ENCODE results near the gene INPP5J.

INPP5J gene

GRCh38 chr22:31141551-31141950 lies 18.8 kb downstream of the INPP5J start:
- Histone ChIP-seq H3K36me3 (no peaks in the 10 kb centered on the region), H3K27me3 (peaks cover 28% of the 10 kb centered on the region), H3K4me1 (ENCODE audit: control insufficient read depth in 1 of 2, insufficient read depth in 1 of 2, low read depth in 1 of 2, low read length in 1 of 2) (peaks cover 0 to 3% of the 10 kb centered on the region in 2 experiments), H3K9me3 (no peaks in the 10 kb centered on the region), H3K4me3 (ENCODE audit: low read depth in 1 of 2, low read length in 1 of 2) (no peak overlapping the region), H3K27ac (no peak overlapping the region)
- no peak for TF ChIP-seq CTCF (IDR thresholded peaks at IDR 0.05)

DNA sequence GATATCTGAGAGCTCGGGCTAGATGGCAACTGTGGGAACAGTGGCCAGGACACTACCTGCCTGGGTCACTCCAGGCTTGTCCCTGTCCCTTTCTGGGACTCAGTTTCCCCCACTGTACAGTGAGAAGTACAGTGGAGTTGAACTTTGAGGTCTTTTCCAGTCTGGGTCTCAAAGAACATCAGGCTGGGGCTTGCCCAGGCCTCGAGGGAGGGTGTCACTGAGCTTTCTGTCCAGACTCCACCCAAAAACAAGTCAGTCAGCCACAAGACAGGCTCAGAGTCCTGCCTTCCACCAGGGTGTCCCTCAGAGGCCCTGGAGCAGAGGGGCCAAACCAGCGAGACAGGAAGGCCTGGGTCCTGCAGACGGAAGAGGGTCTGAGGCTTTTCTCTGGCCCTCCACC lies 19.5 kb downstream of the INPP5J start:
- H3K4me1 ChIP-seq (ENCODE audit: control insufficient read depth in 1 of 2, insufficient read depth in 1 of 2, low read depth in 1 of 2, low read length in 1 of 2), result peaks cover 0 to 3% of the 10 kb centered on the region in 2 experiments
- H3K27me3 ChIP-seq, result peaks cover 28% of the 10 kb centered on the region
- H3K27ac ChIP-seq, result no peak overlapping the region
- H3K4me3 ChIP-seq (ENCODE audit: low read depth in 1 of 2, low read length in 1 of 2), result no peak overlapping the region
- H3K9me3 ChIP-seq, result no peaks in the 10 kb centered on the region
- no peaks in the 10 kb centered on the region for H3K36me3 ChIP-seq
- no peak for TF ChIP-seq CTCF (IDR thresholded peaks at IDR 0.05)

DNA sequence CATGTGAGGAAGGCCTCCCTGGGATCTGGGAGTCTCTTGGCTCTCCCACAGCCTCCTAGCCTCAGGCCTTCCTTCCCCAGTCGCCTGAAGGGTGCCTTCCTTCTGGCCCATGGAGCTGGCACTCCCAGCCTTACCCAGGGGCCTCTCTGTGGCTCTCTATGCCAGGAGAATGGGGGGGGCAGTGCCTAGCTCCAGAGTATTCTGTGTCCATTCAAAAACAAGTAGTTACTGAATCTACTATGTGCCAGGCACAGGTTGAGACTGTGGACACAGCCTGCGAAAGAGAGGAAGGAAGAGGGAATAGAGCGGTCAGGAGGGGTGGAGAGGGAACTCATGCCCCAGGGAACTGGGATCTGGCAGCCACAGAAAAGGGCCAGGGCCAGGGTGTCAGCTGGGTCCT lies 20.3 kb downstream of the INPP5J start:
- H3K4me1 ChIP-seq (ENCODE audit: control insufficient read depth in 1 of 2, insufficient read depth in 1 of 2, low read depth in 1 of 2, low read length in 1 of 2), result no peaks in the 10 kb centered on the region
- no peak overlapping the region for H3K4me3 ChIP-seq (ENCODE audit: low read depth in 1 of 2, low read length in 1 of 2)
- peaks cover 28% of the 10 kb centered on the region for H3K27me3 ChIP-seq
- TF ChIP-seq CTCF (IDR thresholded peaks at IDR 0.05), result no peak
- no peak overlapping the region for H3K27ac ChIP-seq
- H3K9me3 ChIP-seq, result no peaks in the 10 kb centered on the region
- H3K36me3 ChIP-seq, result no peaks in the 10 kb centered on the region

DNA sequence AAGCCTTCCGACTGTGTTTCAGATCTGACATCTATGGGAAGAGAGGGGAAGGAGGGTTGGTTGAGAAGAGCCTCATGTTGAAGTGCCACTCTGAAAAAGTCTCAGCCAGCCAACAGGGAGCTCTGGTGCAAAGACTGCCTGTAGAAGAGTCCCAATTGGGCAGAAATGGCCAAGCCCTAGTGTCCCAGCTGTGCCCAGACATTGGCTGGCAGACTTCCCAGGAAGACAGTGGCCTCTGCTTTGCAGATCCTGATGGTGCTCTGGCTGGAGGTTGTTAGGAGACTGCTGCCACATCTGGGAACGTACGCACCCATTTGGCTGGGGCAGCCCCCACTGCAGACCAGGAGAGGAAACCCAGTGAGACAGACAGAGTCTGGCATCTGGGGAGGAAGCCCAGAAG lies 20.8 kb downstream of the INPP5J start:
- Histone ChIP-seq H3K4me1 (ENCODE audit: control insufficient read depth in 1 of 2, insufficient read depth in 1 of 2, low read depth in 1 of 2, low read length in 1 of 2) (no peaks in the 10 kb centered on the region), H3K27ac (no peak overlapping the region), H3K9me3 (no peaks in the 10 kb centered on the region), H3K36me3 (no peaks in the 10 kb centered on the region), H3K4me3 (ENCODE audit: low read depth in 1 of 2, low read length in 1 of 2) (no peak overlapping the region), H3K27me3 (peaks cover 28% of the 10 kb centered on the region)
- TF ChIP-seq CTCF (IDR thresholded peaks at IDR 0.05), result no peak

GRCh38 chr22:31144223-31144622 lies 21.5 kb downstream of the INPP5J start:
- H3K36me3 ChIP-seq, result no peaks in the 10 kb centered on the region
- H3K27ac ChIP-seq, result no peak overlapping the region
- no peaks in the 10 kb centered on the region for H3K9me3 ChIP-seq
- TF ChIP-seq CTCF (IDR thresholded peaks at IDR 0.05), result no peak
- H3K27me3 ChIP-seq, result peaks cover 25% of the 10 kb centered on the region
- H3K4me3 ChIP-seq (ENCODE audit: low read depth in 1 of 2, low read length in 1 of 2), result no peak overlapping the region
- H3K4me1 ChIP-seq (ENCODE audit: control insufficient read depth in 1 of 2, insufficient read depth in 1 of 2, low read depth in 1 of 2, low read length in 1 of 2), result no peaks in the 10 kb centered on the region

DNA sequence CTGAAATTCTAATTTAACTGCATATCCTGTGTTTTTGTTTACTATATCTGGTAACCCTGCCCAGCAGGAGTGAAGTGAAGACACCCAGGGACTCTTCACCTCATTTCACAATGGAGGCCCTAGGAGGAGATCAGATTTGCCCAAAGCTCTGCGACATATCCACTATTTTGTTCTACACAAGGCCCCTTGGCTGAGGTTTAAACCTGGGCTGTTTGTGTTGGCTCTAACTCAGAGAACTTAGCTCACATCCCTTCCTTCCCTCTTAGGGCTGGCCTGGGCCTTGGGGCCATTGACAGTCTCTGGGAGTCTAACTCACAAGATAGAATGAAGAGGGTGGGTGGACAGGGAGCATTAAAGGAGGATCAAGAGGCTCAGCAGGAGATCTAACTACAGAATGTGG lies 25.7 kb downstream of the INPP5J start:
- H3K4me1 ChIP-seq (ENCODE audit: control insufficient read depth in 1 of 2, insufficient read depth in 1 of 2, low read depth in 1 of 2, low read length in 1 of 2), result no peaks in the 10 kb centered on the region
- no peak overlapping the region for H3K4me3 ChIP-seq (ENCODE audit: low read depth in 1 of 2, low read length in 1 of 2)
- H3K9me3 ChIP-seq, result no peaks in the 10 kb centered on the region
- no peaks in the 10 kb centered on the region for H3K36me3 ChIP-seq
- H3K27ac ChIP-seq, result no peak overlapping the region
- H3K27me3 ChIP-seq, result peaks cover 4% of the 10 kb centered on the region
- TF ChIP-seq CTCF (IDR thresholded peaks at IDR 0.05), result no peak

Measured in neutrophil (primary cell).